Measurements from ENCODE around the gene COL23A1. TPM values are rescaled to one million over a fixed set of nuclear protein-coding genes. Genes with fewer than 3 reads are reported as not detected.

COL23A1 gene
- total and polyA plus RNA-seq, 4 donors = 0.76 to 4.4 (median 1.3) TPM

DNA sequence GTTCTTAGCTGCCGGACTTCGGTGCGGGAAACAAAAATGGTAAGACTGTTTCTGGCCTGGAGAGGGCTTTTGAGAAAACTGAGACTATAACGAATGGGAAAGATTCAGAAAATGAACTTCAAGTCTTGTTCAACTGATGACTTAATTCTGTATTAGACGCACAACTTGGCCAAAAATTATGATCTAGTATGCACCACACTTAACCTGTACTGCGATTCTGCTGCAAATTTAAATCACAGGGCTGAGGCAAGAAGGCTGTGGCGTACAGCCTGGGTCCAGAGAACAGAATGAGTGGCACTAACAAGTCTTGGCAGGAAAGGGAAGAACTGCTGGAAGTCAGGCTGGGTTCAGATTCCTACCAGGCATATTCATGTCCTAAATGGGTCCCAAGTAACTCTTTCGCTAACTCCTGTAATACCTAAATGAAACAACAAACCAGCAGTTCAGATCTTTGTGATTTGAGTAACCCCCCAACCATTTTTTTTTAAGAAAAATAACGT is 781 bp upstream of the COL23A1 start:
- Histone ChIP-seq H3K4me1 (ENCODE audit: control insufficient read depth in 5 of 5, insufficient read depth in 5 of 5, low read length in 5 of 5) (peaks cover 0 to 28% (median 6%) of the 10 kb centered on the region in 5 donors), H3K27me3 (ENCODE audit: control insufficient read depth in 3 of 3, insufficient read depth in 3 of 3, low read length in 2 of 3) (peaks cover 0 to 16% (median 0%) of the 10 kb centered on the region in 3 donors), H3K4me3 (no peak overlapping the region), H3K9ac (ENCODE audit: insufficient read depth in 1 of 2, low read length in 2 of 2) (peak overlapping the region in 1 of 2 donors; percentile 46), H3K9me3 (ENCODE audit: control insufficient read depth in 4 of 4, insufficient read depth in 3 of 4, low read length in 3 of 4) (peaks cover 0 to 4% (median 3%) of the 10 kb centered on the region in 4 donors), H3K27ac (ENCODE audit: low read depth in 1 of 2, low read length in 1 of 2) (peak overlapping the region in 1 of 2 donors; percentile 67), H3K36me3 (ENCODE audit: control insufficient read depth in 4 of 4, insufficient read depth in 4 of 4, low read length in 4 of 4) (peaks cover 2 to 10% (median 4%) of the 10 kb centered on the region in 4 donors)
- TF ChIP-seq, protein P1, sequence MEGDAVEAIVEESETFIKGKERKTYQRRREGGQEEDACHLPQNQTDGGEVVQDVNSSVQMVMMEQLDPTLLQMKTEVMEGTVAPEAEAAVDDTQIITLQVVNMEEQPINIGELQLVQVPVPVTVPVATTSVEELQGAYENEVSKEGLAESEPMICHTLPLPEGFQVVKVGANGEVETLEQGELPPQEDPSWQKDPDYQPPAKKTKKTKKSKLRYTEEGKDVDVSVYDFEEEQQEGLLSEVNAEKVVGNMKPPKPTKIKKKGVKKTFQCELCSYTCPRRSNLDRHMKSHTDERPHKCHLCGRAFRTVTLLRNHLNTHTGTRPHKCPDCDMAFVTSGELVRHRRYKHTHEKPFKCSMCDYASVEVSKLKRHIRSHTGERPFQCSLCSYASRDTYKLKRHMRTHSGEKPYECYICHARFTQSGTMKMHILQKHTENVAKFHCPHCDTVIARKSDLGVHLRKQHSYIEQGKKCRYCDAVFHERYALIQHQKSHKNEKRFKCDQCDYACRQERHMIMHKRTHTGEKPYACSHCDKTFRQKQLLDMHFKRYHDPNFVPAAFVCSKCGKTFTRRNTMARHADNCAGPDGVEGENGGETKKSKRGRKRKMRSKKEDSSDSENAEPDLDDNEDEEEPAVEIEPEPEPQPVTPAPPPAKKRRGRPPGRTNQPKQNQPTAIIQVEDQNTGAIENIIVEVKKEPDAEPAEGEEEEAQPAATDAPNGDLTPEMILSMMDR (IDR thresholded peaks at IDR 0.05; ENCODE audit: control extremely low read depth, extremely low read depth) = no peak
- no peak for DNase-seq
- 37 to 42% methylated on average over 9 of the region's 9 CpGs for WGBS, 2 donors
- no peak for ATAC-seq (ENCODE audit: insufficient read depth, low FRiP score)

DNA sequence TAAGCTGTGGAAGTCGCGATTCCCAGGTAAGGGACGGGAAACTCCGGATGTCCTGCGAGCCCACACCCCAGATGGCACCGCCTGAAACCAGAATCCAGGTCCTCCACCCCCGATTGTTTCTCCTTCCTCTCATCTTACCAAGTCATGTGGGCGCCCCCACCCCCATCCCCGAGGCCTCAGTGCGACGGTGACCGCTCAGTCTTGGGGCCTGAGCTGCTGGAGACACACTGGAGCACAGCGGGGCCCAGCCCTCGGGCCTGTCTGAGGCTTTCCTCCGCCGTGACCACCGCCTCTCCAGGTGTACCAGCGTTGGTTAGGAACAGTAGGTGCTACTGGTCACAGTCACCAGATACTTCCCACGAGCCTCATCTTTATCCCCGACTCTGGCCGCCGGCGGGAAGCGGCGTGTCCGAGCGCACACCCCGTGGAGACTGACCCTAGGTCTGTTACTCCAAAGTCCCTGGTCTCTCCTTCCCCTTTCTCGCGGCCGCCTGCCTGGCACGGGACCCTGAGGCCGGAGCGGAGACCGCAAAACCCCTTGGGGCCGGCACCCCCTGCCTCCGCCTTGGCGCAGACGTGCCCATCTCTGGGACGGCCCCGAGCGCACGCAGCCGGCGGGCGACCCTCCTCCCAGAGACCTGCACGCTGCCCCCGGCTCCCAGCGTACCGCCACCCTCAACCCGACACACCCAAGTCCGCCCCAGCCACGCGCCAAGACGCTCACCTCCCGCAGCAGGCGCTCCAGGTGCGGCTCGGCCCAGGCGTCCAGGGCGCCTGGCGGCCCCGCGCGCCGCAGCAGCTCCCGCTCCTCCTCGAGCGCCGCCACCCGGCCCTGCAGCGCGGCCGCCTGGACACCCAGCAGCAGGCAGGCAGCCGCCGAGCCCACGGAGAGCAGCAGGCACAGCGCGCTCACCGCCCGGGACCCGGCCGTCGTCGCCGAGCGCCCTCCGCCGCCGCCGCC is 733 bp downstream of the COL23A1 start:
- ATAC-seq (ENCODE audit: insufficient read depth, low FRiP score) = no peak
- peak overlapping the region in 1 of 2 donors; percentile 80 for H3K27ac ChIP-seq (ENCODE audit: low read depth in 1 of 2, low read length in 1 of 2)
- WGBS, 2 donors = 9 to 12% methylated on average over 64 to 91 of the region's 91 CpGs

DNA sequence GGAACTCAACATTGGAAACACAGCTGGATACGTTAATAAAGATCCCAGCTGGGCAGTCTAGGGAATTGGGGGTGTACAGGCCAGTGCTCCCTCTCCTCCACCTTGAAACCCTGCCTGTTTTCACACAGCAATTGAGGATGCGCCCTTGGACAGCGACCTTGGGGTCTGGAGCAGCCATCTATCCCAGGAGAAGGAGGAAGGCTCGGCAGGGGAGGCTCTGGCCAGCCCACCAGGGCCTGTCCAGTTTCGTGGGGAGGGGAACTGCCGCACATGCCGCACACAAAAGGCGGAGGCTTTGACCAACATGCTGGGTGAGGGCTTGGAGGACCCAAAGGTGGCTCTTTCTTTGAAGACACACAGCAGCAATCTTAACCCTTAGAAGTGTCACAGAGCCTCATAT is 1.4 kb downstream of the COL23A1 start:
- DNase-seq = no peak
- Histone ChIP-seq H3K4me1 (ENCODE audit: control insufficient read depth in 5 of 5, insufficient read depth in 5 of 5, low read length in 5 of 5) (peaks cover 0 to 29% (median 7%) of the 10 kb centered on the region in 5 donors), H3K27me3 (ENCODE audit: control insufficient read depth in 3 of 3, insufficient read depth in 3 of 3, low read length in 2 of 3) (peaks cover 0 to 16% (median 0%) of the 10 kb centered on the region in 3 donors), H3K9me3 (ENCODE audit: control insufficient read depth in 4 of 4, insufficient read depth in 3 of 4, low read length in 3 of 4) (peaks cover 0 to 3% (median 0%) of the 10 kb centered on the region in 4 donors), H3K9ac (ENCODE audit: insufficient read depth in 1 of 2, low read length in 2 of 2) (no peak overlapping the region), H3K4me3 (no peak overlapping the region), H3K27ac (ENCODE audit: low read depth in 1 of 2, low read length in 1 of 2) (no peak overlapping the region), H3K36me3 (ENCODE audit: control insufficient read depth in 4 of 4, insufficient read depth in 4 of 4, low read length in 4 of 4) (no peaks in the 10 kb centered on the region)
- TF ChIP-seq, protein P1 (IDR thresholded peaks at IDR 0.05; ENCODE audit: control extremely low read depth, extremely low read depth) = no peak
- WGBS, 2 donors = 72 to 76% methylated on average over 8 of the region's 8 CpGs
- no peak for ATAC-seq (ENCODE audit: insufficient read depth, low FRiP score)

More for the DNA sequence above, 733 bp downstream of the COL23A1 start:
- Histone ChIP-seq H3K9ac (ENCODE audit: insufficient read depth in 1 of 2, low read length in 2 of 2) (no peak overlapping the region), H3K4me3 (peak overlapping the region; percentile 36), H3K9me3 (ENCODE audit: control insufficient read depth in 4 of 4, insufficient read depth in 3 of 4, low read length in 3 of 4) (peaks cover 0 to 6% (median 0%) of the 10 kb centered on the region in 4 donors), H3K36me3 (ENCODE audit: control insufficient read depth in 4 of 4, insufficient read depth in 4 of 4, low read length in 4 of 4) (peaks cover 0 to 2% (median 0%) of the 10 kb centered on the region in 4 donors), H3K27me3 (ENCODE audit: control insufficient read depth in 3 of 3, insufficient read depth in 3 of 3, low read length in 2 of 3) (peaks cover 0 to 16% (median 0%) of the 10 kb centered on the region in 3 donors), H3K4me1 (ENCODE audit: control insufficient read depth in 5 of 5, insufficient read depth in 5 of 5, low read length in 5 of 5) (peaks cover 0 to 29% (median 7%) of the 10 kb centered on the region in 5 donors)
- DNase-seq = peak; percentile 54 to 66 (median 56)
- TF ChIP-seq, protein P1 (IDR thresholded peaks at IDR 0.05; ENCODE audit: control extremely low read depth, extremely low read depth) = peak; percentile 1
